Sigmoid colon (tissue), 7 donors: ENCODE data around the gene MC1R. TPM values are rescaled to one million over a fixed set of nuclear protein-coding genes. Genes with fewer than 3 reads are reported as not detected.
"Not testable (repeated sequence)": the region's sequence is repeated elsewhere in the genome, so short reads cannot be mapped to it uniquely, and the experiment has no call there.

Source experiments
- DNase-seq: peaks from one replicate; pipeline ENCODE4 v3.0.0-alpha.2; 2019
- H3K27ac ChIP-seq, 4 donors: fragments of 200-600 bp; sonication (generic); one replicate each; pipeline ENCODE4 v1.5.1; 2016 to 2019; ENCODE audit warnings: mild to moderate bottlenecking in 1 of 4
- H3K27me3 ChIP-seq, 3 donors: fragments of 200-600 bp; sonication (generic); one replicate each; pipeline ENCODE4 v1.5.1; 2019; ENCODE audit warnings: mild to moderate bottlenecking in 1 of 3
- H3K36me3 ChIP-seq, 4 donors: fragments of 200-600 bp; sonication (generic); one replicate each; pipeline ENCODE4 v1.5.1; 2016 to 2019
- H3K4me1 ChIP-seq, 4 donors: fragments of 200-600 bp; sonication (generic); one replicate each; pipeline ENCODE4 v1.5.1; 2017 to 2019
- H3K4me3 ChIP-seq, 4 donors: fragments of 200-600 bp; sonication (generic); one replicate each; pipeline ENCODE4 v1.5.1; 2017 to 2019; ENCODE audit warnings: mild to moderate bottlenecking in 2 of 4, moderate library complexity in 1 of 4
- H3K9me3 ChIP-seq, 4 donors: fragments of 200-600 bp in 3 of 4; sonication (generic) in 3 of 4; one replicate each; pipeline versions ENCODE4 v1.5.1 to v1.6.1; 2013 to 2019
- CTCF ChIP-seq, 4 experiments: fragments of 450-650 bp in 3 of 4; fragments of 200-600 bp in 1 of 4; IDR thresholded peaks; one replicate each; pipeline ENCODE4 v1.5.1; 2016 to 2019; ENCODE audit warnings: antibody characterized with exemption in 4 of 4, mild to moderate bottlenecking in 3 of 4, moderate library complexity in 2 of 4
- EP300 ChIP-seq, 4 donors: sonication (generic); formaldehyde crosslinking; IDR thresholded peaks; one replicate each; pipeline ENCODE4 v1.6.1; 2017; ENCODE audit warnings: antibody characterized with exemption in 4 of 4
- POLR2A ChIP-seq, 2 donors: fragments of 450-650 bp; IDR thresholded peaks; one replicate each; pipeline ENCODE4 v1.6.1; 2016; ENCODE audit warnings: antibody characterized with exemption in 2 of 2, mild to moderate bottlenecking in 2 of 2, moderate library complexity in 2 of 2
- POLR2AphosphoS5 ChIP-seq, 4 donors: sonication (generic); formaldehyde crosslinking; IDR thresholded peaks; one replicate each; pipeline ENCODE4 v1.6.1; 2017; ENCODE audit warnings: antibody characterized with exemption in 4 of 4
- whole genome bisulfite sequencing, 2 donors: extraction: QIAGEN DNeasy Blood & Tissue Kit; methylation state at CpG; one replicate each; pipeline ENCODE4 v1.1.7; 2013; 5-methylcytosine and 5-hydroxymethylcytosine counted together
- intact Hi-C: fragments of 100-400 bp; cut with DNase I; formaldehyde crosslinking; loops from one replicate; pipeline ENCODE4 v1.15.1; 2023
- polyA plus RNA-seq, 3 donors: library from polyadenylated mRNA; stranded (reverse); fragments of 200-250 nt; gene quantifications; one replicate each; pipeline ENCODE4 v1.2.3, GENCODE V29; 2013
- total RNA-seq, 4 donors: library from RNA; depleted of rRNA; stranded (reverse); fragments of >200 nt; gene quantifications; one replicate each; pipeline ENCODE4 v1.1.0, GENCODE V29; 2016
- donor health status: healthy with polysubstance abuse.
- donor health status: Bipolar disorder and iron deficiency.
- donor health status: healthy.

The MC1R gene
- total and polyA plus RNA-seq, 7 donors = 2.1 to 8.0 (median 4.9) TPM; not detected in 2

- Histone ChIP-seq H3K36me3 (peaks cover 0 to 28% (median 6%) of the 10 kb centered on the region in 4 donors), H3K4me1 (peaks cover 0 to 12% (median 10%) of the 10 kb centered on the region in 4 donors), H3K27me3 (no peaks in the 10 kb centered on the region), H3K9me3 (no peaks in the 10 kb centered on the region), H3K4me3 (no peak overlapping the region), H3K27ac (no peak overlapping the region)
- intact Hi-C loops = no loop called here
- TF ChIP-seq POLR2AphosphoS5 (IDR thresholded peaks at IDR 0.05) (no peak), POLR2A (IDR thresholded peaks at IDR 0.05) (no peak), EP300 (IDR thresholded peaks at IDR 0.05) (no peak), CTCF (IDR thresholded peaks at IDR 0.05) (no peak)
- DNase-seq = no peak
- 87 to 90% methylated on average over 9 of the region's 9 CpGs for WGBS, 2 donors
Observed at GRCh38 chr16:89966756-89967155, 48.1 kb downstream of the MC1R start.

- peaks cover 0 to 17% (median 14%) of the 10 kb centered on the region in 4 donors for H3K4me1 ChIP-seq
- H3K9me3 ChIP-seq, H3K27me3 ChIP-seq, H3K4me3 ChIP-seq, intact Hi-C loops, H3K27ac ChIP-seq, DNase-seq: not testable (repeated sequence)
- peaks cover 0 to 25% (median 5%) of the 10 kb centered on the region in 4 donors for H3K36me3 ChIP-seq
- 87 to 88% methylated on average over 5 of the region's 5 CpGs for WGBS, 2 donors
Observed at GRCh38 chr16:89967436-89967835, 48.8 kb downstream of the MC1R start.

GRCh38 chr16:89968074-89968473 lies 49.4 kb downstream of the MC1R start:
- WGBS, 2 donors = 88 to 92% methylated on average over 11 of the region's 11 CpGs
- intact Hi-C loops = not testable (repeated sequence)
- H3K36me3 ChIP-seq = peaks cover 0 to 25% (median 5%) of the 10 kb centered on the region in 4 donors

DNA sequence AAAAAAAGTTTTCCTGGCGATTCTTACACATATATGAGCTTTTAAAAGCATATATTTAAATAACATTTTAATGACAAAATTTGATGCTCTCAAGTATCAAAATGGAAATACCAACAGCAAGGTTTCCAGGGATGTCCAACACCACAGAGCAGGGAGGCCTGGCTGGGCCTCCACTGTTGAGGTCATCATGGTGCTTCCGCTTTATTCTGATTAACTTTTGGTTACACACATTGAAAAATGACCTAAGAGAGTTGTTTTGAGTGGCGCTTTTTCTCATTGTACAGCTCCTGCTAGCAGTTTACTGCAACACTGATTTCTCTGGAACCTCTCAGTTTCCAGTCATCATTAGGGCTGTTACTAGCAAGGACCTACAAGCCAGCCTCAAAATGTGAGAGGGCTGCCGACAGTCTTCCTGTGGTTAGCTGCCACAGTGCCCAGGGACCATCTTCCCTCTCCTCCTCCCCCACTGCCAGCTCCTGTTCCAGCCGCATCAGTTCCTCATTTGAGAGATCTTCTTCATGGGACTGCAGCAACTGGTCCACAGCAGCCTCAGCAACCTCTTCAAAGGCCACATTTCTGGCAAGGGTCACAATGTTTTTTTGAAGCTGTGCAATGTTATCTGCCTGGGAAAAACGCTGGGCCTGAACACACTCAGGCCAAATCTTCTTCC lies 51.2 kb downstream of the MC1R start:
- H3K9me3 ChIP-seq = no peaks in the 10 kb centered on the region
- WGBS, 2 donors = 79 to 93% methylated on average over 6 of the region's 6 CpGs
- intact Hi-C loops = loop anchor here (5.0 kb wide), 1 partner anchor 47 kb away; the partner anchor contains the start of gene DBNDD1

More at GRCh38 chr16:89968074-89968473, 49.4 kb downstream of the MC1R start:
- H3K27me3 ChIP-seq, H3K4me3 ChIP-seq, H3K27ac ChIP-seq, DNase-seq, H3K9me3 ChIP-seq: not testable (repeated sequence)
- H3K4me1 ChIP-seq = peaks cover 0 to 18% (median 14%) of the 10 kb centered on the region in 4 donors

More for the DNA sequence above, 51.2 kb downstream of the MC1R start:
- no peak for DNase-seq
- Histone ChIP-seq H3K4me1 (peaks cover 0 to 31% (median 26%) of the 10 kb centered on the region in 4 donors), H3K4me3 (no peak overlapping the region), H3K27me3 (no peaks in the 10 kb centered on the region), H3K27ac (no peak overlapping the region), H3K36me3 (peaks cover 0 to 13% (median 3%) of the 10 kb centered on the region in 4 donors)
- TF ChIP-seq POLR2A (IDR thresholded peaks at IDR 0.05) (no peak), POLR2AphosphoS5 (IDR thresholded peaks at IDR 0.05) (no peak), CTCF (IDR thresholded peaks at IDR 0.05) (no peak), EP300 (IDR thresholded peaks at IDR 0.05) (no peak)

Other genes with a start within 250 kb of the MC1R start
- 10 to 100 TPM; 17.8 to 62.3 (median 35.2) TPM for gene CDK10, start 232.2 kb upstream of the MC1R start, total RNA-seq
- gene CDK10, start 232.2 kb upstream of the MC1R start, polyA plus RNA-seq = 10 to 100 TPM; 34.0 to 96.0 (median 36.0) TPM
- gene SPATA2L, start 217.2 kb upstream of the MC1R start, total RNA-seq = 10 to 100 TPM in 1 of 4 donors, 1 to 10 TPM in 3; 3.5 to 12.6 (median 6.5) TPM
- gene SPATA2L, start 217.2 kb upstream of the MC1R start, polyA plus RNA-seq = 10 to 100 TPM; 11.3 to 17.6 (median 12.6) TPM
- gene VPS9D1, start 198.0 kb upstream of the MC1R start, total RNA-seq = 10 to 100 TPM in 1 of 4 donors, 1 to 10 TPM in 3; 3.8 to 10.5 (median 4.0) TPM
- gene VPS9D1, start 198.0 kb upstream of the MC1R start, polyA plus RNA-seq = 10 to 100 TPM in 1 of 3 donors, 1 to 10 TPM in 2; 5.3 to 19.2 (median 8.4) TPM
- 10 to 100 TPM; 13.7 to 26.9 (median 18.2) TPM for gene ZNF276, start 197.3 kb upstream of the MC1R start, total RNA-seq
- 10 to 100 TPM in 1 of 3 donors, 1 to 10 TPM in 2; 7.2 to 32.3 (median 9.9) TPM for gene ZNF276, start 197.3 kb upstream of the MC1R start, polyA plus RNA-seq
- 1 to 10 TPM in 3 of 4 donors, under 1 TPM in 1; 0.16 to 4.7 (median 3.0) TPM for gene FANCA, start 102.2 kb upstream of the MC1R start, total RNA-seq
- 10 to 100 TPM in 1 of 3 donors, 1 to 10 TPM in 2; 7.2 to 26.5 (median 7.6) TPM for gene FANCA, start 102.2 kb upstream of the MC1R start, polyA plus RNA-seq
- 1 to 10 TPM in 2 of 4 donors, under 1 TPM in 2; 0.82 to 5.3 (median 1.4) TPM for gene SPIRE2, start 90.4 kb upstream of the MC1R start, total RNA-seq
- 10 to 100 TPM; 34.2 to 44.0 (median 43.9) TPM for gene SPIRE2, start 90.4 kb upstream of the MC1R start, polyA plus RNA-seq
- 100 to 1,000 TPM; 131 to 244 (median 181) TPM for gene TCF25, start 45.3 kb upstream of the MC1R start, total RNA-seq
- 100 to 1,000 TPM in 2 of 3 donors, 10 to 100 TPM in 1; 89.7 to 161 (median 106) TPM for gene TCF25, start 45.3 kb upstream of the MC1R start, polyA plus RNA-seq
- gene TUBB3, start 4.5 kb downstream of the MC1R start, total RNA-seq = 10 to 100 TPM in 3 of 4 donors, 1 to 10 TPM in 1; 9.2 to 35.0 (median 27.8) TPM
- gene TUBB3, start 4.5 kb downstream of the MC1R start, polyA plus RNA-seq = 10 to 100 TPM in 1 of 3 donors, 1 to 10 TPM in 1, under 1 TPM in 1; 0.46 to 23.5 (median 1.8) TPM
- gene DEF8, start 29.9 kb downstream of the MC1R start, total RNA-seq = 100 to 1,000 TPM in 1 of 4 donors, 10 to 100 TPM in 3; 68.8 to 127 (median 86.6) TPM
- gene DEF8, start 29.9 kb downstream of the MC1R start, polyA plus RNA-seq = 10 to 100 TPM; 24.6 to 37.2 (median 30.5) TPM
- gene DBNDD1, start 100.6 kb downstream of the MC1R start, total RNA-seq = 1 to 10 TPM in 3 of 4 donors, not detected in 1; 1.4 to 3.0 (median 2.0) TPM
- gene DBNDD1, start 100.6 kb downstream of the MC1R start, polyA plus RNA-seq = 1 to 10 TPM; 3.6 to 5.0 (median 3.9) TPM
- not detected for gene PRDM7, start 158.5 kb downstream of the MC1R start, total RNA-seq
- gene PRDM7, start 158.5 kb downstream of the MC1R start, polyA plus RNA-seq = not detected